ENCODE measurements around the gene HES3.

DNA sequence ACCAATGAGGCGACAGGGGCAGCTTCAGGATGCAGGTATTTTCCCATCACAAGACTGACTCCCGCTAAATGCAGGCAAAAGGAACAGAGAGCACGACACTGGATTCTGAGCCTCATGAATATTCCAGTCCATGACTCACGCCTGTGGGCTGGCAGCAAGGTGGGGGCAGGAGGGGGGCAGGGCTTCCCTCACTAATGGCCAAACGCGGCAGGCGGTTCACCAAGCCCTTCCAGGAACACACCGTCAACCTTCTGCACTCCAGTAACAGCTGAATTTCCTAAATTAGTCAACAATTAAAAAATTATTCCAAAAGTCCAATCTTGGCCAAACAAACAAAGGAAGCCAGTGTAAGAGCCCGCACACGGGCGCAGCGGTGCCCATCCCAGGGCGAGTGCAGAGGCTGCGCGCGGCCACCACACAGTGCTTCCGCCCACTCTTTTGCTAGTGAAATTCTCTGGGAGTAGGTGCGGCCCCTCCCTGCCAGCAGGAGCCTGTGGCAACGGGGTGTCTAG is 29.5 kb downstream of the HES3 start:
- TF ChIP-seq, protein P1, sequence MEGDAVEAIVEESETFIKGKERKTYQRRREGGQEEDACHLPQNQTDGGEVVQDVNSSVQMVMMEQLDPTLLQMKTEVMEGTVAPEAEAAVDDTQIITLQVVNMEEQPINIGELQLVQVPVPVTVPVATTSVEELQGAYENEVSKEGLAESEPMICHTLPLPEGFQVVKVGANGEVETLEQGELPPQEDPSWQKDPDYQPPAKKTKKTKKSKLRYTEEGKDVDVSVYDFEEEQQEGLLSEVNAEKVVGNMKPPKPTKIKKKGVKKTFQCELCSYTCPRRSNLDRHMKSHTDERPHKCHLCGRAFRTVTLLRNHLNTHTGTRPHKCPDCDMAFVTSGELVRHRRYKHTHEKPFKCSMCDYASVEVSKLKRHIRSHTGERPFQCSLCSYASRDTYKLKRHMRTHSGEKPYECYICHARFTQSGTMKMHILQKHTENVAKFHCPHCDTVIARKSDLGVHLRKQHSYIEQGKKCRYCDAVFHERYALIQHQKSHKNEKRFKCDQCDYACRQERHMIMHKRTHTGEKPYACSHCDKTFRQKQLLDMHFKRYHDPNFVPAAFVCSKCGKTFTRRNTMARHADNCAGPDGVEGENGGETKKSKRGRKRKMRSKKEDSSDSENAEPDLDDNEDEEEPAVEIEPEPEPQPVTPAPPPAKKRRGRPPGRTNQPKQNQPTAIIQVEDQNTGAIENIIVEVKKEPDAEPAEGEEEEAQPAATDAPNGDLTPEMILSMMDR (IDR thresholded peaks at IDR 0.05; ENCODE audit: insufficient read depth, low read length), result no peak
- TF ChIP-seq GABPA (IDR thresholded peaks at IDR 0.05; ENCODE audit: low read depth) (no peak), SPI1 (IDR thresholded peaks at IDR 0.05; ENCODE audit: borderline replicate concordance, low read depth) (no peak)
